ENCODE data around the gene C10orf105. TPM values are rescaled to one million over a fixed set of nuclear protein-coding genes. Genes with fewer than 3 reads are reported as not detected.

C10orf105 gene
- total RNA-seq, 1 donor from 2014 or later = not detected

- no peak for DNase-seq (ENCODE audit: low read depth)
These were observed 32.1 kb upstream of the C10orf105 start for GRCh38 chr10:71751515-71752224.

DNA sequence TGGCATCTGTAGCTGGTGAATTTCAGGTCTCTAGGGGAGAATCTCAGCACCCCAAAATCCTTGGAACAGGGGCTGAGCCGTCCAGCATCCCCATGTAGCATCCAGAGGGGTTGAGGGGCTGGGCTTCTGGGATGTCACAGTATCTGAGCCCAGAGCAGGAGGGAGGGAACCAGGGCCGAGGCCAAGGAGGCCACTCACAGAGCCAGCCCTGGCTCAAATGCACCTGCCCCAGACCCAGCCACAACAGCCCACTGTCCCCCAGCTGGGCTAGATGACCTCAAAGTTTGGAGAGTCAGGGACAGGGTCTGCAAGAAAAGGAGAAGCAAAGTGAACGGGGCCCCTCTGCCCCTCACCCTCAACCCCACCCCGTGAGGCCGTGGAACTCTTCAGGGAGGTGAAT is 31.4 kb upstream of the C10orf105 start:
- DNase-seq (ENCODE audit: low read depth) = no peak

GRCh38 chr10:71750124-71750841 is 30.7 kb upstream of the C10orf105 start:
- DNase-seq (ENCODE audit: low read depth) = no peak

- DNase-seq (ENCODE audit: low read depth) = no peak
These were observed 29.8 kb upstream of the C10orf105 start for GRCh38 chr10:71749396-71749795.

DNA sequence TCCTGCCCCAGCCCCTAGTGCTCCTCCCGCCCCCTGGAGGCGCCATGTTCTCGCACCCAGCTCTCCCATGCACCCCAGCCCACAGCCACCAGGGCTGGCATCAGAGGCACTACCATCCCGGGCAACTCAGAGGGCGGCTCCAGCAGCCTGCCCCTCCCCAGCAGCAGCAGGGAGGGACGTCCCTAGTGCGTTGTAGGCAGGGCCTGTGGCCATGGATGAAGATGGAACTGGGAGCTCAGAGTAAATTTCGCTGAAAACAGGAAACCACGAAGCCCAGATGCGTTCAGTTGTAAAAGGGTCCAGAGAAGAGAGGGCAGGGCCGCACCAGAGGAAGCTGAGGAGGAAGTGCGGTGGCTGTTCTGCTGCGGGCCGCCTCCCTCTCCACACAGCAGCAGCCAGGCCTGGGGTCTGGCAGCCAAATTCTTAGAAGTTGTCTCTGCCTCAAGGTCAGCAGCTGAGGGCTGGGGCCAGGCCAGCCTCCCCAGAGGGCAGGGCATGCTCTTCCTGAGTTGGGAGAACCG is 29.2 kb upstream of the C10orf105 start:
- DNase-seq (ENCODE audit: low read depth) = no peak

GRCh38 chr10:71747551-71748523 is 28.3 kb upstream of the C10orf105 start:
- no peak for DNase-seq (ENCODE audit: low read depth)

DNA sequence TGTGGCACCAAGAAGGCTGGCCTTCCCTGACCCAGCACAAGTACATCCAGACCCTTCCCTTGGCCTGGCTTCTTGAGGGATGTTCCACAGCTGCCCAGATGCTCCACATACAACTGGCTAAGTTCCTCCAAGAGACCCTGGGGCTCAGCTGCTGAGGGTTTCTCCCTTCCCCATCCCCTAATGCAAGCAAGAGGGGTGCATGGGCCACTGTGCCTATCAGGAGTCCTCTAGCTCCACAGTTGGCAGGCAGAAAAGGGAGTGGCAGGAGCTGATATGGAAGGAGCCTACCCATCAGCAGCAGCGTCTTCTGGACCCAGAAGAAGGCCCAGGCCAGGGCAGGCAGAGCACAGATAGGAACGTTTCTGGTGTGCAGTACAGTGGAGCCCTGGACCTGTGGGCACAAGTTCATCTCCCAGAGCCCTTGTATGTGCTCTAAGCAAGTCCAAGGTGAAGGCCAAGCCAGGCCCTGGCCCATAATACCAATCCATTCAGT is 27.5 kb upstream of the C10orf105 start:
- DNase-seq (ENCODE audit: low read depth) = no peak

DNA sequence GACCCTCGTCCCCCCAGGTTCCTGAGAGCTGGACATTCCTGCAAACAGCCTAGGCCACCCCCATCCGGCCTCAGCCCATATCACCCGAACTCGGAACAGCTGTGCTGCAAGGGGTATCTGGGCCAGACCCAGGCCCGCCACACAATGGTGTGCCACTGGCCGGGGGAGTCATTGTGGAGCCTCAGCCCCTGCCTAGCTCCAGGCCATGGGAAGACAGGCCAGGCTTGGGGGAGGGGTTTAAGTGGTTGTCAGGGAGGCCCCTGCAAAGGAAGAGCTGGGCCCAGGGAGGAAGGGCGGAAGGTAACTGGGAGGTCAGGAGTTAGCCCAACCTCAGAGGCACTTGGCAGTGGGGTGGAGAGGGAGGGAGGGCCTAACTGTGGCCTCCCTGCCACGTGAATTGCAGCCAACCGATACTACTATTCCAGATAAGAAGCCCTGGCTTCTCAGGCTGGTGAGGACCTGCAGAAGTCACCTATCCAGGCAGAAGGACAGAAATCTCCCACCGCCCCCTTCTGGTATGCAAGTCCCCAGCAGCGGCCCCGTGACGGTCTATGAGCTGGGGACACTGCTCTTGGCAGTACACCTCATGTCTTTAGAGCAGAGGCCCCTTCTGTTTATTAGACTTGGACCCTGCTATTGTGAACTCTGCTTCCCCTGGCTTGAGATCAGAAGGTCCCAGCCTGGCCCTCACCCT is 26.9 kb upstream of the C10orf105 start:
- no peak for DNase-seq (ENCODE audit: low read depth)

DNA sequence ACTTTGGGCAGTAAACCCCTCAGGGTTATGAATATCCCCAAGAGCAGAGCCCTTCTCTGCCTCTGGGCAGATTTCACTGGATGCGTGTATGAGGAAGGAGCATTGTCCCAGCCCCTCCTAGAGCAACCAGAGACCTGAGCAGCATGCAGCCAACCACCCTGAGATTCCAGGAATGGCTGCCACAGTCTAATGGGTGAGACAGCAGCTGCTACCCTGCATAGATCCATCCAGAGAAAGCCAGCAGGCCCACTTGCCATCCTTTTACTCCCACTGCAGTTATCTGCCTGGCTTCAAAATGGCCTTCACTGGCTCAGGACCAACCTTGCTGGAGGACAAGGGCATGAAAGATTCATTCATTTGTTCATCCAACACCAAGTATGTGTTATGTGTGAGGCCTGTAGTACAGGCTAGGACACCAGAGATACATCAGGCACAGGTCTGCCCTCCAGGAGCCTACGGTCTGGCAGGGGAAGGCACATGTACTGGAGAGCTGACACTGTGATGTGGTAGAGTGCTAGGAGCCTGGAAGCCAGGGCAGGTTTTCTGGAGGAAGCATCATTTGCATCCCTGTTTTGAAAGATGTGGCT is 26.2 kb upstream of the C10orf105 start:
- no peak for DNase-seq (ENCODE audit: low read depth)

DNA sequence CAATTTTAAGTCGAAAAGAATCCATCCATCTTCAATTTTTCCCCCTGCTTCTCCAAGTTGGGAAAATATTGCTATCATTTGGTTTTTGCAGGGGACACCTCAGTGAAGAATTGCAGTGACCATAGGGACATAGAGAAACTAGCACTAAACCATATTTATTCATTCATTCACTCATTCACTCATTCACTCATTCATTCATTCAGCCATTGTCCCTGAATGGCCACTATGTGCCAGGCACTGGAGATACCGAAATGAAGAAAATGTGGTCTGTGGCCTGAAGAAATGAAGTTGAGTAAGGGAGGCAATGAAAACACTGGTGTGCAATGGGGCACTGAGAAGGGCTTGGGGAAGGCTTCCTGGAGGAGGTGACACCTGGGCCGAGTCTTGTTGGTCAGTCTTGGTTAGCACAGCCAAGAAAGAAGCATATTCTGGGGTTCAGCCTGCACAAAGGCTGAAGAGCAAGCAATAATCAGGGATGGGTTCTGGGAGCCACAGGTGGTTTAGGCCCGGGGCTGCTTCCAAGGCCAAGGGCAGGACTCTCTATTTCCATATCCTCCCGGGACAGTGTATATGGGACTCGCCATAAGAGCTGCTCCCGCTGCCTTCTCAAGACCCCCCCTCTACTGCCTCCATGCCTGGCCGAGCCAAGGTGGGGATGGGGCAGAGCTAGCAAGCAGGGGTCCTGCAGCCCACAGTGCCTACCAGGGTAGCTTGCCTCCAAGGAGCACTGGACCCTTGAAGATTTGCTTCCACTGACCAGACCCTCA is 25.5 kb upstream of the C10orf105 start:
- no peak for DNase-seq (ENCODE audit: low read depth)

- no peak for DNase-seq (ENCODE audit: low read depth)
These were observed 24.3 kb upstream of the C10orf105 start for GRCh38 chr10:71743866-71744265.

DNA sequence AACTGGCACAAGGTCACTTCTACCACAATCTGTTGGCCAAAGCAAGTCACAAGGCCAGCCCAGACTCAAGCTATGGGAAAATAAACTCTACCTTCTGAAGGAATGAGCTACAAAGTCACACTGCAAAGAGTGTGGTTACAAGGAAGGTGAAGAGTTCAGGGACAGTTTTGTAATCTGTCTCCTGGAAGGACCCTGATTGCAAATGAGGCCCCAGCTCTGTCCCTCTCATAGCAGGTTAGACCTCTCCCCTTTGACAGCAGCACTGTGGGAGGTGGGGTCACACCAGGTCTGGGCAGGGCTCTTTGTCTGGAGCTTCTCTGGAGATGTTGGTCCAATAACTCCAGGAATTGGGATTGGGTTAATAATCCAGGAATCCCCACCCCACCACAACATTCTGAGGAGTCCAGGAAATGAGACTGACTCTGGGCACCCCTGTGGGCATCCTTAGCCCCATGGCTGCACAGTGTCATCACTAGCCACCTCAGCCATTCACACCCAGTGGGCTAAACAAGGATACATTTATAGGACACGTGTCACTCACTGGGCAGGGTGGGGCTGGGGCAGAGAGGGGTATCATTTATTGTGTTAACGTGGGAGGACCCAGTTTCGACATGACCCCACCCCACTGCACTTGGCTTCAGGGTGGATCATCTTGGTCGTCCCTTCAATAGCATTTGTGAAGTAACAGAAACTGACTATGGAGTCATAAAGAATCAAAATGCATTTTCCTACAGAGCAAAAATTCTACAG is 23.7 kb upstream of the C10orf105 start:
- DNase-seq (ENCODE audit: low read depth) = no peak

GRCh38 chr10:71742301-71743088 is 22.9 kb upstream of the C10orf105 start:
- DNase-seq (ENCODE audit: low read depth) = no peak

DNA sequence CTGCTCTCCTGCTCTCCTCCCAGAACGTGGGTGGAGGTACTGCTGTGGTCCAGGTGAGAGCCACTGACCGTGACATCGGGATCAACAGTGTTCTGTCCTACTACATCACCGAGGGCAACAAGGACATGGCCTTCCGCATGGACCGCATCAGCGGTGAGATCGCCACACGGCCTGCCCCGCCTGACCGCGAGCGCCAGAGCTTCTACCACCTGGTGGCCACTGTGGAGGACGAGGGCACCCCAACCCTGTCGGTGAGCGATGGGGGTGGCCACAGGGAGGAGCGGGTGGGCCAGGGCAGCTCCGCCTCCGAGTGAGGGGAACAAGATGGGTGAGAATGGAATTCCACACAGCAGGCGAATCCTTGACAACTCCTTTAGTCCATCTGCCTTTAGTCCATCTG is 22.1 kb upstream of the C10orf105 start:
- DNase-seq (ENCODE audit: low read depth) = no peak

DNA sequence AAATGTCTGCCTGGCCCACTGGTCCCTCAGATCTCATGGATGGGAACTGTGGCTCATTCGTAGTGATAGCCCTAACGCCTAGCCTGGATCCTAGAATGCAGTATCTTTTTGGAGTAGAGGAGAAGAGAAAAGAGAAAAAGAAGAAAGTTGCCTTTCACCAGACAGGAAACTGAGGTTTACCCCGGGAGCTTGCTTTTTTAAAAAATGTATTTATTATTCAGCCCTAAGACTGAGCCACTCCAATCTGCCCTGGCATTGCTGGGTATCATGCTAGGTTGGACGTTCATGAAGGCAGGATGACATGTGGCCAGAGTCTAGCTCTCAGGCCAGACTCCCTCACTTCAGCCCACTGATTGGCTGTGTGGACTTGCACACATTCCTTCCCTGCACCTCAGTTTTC is 21.5 kb upstream of the C10orf105 start:
- no peak for DNase-seq (ENCODE audit: low read depth)

DNA sequence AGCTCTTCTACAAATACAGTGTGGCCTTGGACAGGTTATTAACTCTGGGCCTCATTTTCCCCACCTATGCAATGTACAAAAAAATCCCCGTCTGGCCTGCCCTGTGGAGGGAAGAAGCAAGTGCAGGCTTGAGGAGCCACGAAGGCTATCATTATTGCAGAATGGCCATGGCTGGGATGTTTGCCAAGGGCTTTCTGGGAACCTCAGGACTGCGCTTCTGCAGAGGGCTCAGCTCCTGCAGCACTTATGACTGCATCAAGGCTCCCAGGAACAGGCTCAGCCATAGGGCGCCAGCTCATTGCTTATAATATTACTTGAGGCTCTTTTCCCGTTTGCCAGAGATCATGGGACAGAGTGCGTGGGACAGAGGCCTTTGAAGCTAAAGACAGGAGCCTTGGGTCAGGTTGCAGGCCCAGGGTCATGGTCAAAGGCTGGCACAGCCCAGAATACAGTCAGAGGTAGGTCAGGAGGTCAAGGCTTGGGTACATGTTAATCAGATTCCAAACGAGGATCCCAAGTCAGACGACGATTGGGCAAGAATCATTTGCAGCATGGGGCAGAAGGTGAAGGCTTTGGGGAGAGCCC is 20.6 kb upstream of the C10orf105 start:
- DNase-seq (ENCODE audit: low read depth) = peak; percentile 24

DNA sequence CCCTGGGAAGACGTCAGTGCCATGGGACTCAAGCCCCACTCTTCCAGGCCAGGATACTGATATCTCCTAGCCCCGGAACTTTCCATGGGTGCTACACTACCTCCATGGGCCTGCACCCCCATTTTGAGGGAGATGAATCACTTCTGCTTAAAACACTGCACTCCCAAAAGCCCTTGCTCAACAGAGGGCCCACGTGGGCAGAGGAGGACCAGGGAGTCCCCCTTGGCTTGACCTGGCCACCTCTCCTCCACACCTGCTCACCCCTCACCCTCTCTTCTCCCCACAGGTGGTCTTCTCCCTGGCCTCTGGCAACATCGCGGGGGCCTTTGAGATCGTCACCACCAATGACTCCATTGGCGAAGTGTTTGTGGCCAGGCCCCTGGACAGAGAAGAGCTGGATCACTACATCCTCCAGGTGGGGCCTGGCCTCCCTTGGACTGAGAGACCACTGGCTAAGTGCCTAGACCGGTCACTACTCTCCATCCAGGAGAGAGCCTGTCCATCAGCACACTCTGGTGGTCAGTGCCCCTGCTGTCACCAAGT is 19.9 kb upstream of the C10orf105 start:
- no peak for DNase-seq (ENCODE audit: low read depth)

DNA sequence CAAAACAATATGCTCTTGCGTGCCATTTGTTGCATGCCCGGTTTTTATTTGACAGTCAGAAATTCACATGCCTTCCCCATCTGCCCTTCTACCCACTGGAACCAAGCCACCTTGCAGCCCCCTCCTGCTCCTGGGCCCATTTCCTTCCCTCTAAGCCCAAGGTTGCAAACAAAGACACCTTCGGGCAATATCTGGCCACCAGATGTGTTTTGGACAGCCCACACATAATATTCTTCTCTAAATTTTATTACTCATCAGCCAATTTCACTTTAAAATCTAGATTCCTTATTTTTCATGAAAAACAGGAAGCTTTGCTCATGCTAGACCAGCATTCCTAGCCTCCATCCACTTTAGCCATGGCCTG is 18.2 kb upstream of the C10orf105 start:
- no peak for DNase-seq (ENCODE audit: low read depth)
